ENCODE results near the gene LYPD6B.

DNA sequence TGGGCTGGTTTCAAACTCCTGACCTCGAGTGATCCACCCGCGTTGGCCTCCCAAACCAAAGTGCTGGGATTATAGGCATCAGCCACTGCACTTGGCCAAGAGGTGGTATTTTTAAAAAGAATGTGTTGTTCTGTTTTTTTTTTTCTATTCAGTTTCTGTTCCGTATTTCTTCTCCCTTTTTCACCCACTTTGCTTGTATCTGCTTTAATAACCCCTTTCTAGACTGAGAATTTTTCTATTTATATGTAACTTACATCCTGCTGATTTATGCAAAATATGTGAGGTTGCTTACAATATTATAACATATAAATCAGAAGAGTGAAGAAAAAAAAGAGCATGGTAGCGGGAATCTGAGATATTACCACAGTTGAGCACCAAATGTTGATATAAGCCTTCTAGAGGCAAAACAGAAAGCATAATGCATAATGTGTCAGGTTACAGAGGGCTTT lies 17.2 kb upstream of the LYPD6B start:
- no peak for TF ChIP-seq POLR2A (IDR thresholded peaks at IDR 0.05)
- TF ChIP-seq, protein P1, sequence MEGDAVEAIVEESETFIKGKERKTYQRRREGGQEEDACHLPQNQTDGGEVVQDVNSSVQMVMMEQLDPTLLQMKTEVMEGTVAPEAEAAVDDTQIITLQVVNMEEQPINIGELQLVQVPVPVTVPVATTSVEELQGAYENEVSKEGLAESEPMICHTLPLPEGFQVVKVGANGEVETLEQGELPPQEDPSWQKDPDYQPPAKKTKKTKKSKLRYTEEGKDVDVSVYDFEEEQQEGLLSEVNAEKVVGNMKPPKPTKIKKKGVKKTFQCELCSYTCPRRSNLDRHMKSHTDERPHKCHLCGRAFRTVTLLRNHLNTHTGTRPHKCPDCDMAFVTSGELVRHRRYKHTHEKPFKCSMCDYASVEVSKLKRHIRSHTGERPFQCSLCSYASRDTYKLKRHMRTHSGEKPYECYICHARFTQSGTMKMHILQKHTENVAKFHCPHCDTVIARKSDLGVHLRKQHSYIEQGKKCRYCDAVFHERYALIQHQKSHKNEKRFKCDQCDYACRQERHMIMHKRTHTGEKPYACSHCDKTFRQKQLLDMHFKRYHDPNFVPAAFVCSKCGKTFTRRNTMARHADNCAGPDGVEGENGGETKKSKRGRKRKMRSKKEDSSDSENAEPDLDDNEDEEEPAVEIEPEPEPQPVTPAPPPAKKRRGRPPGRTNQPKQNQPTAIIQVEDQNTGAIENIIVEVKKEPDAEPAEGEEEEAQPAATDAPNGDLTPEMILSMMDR (IDR thresholded peaks at IDR 0.05), result no peak

All from ovary (tissue), 3 donors.